ENCODE measurements around the gene KCTD13. TPM values are rescaled to one million over a fixed set of nuclear protein-coding genes. Genes with fewer than 3 reads are reported as not detected.
"Not testable (repeated sequence)": the region's sequence is repeated elsewhere in the genome, so short reads cannot be mapped to it uniquely, and the experiment has no call there.

KCTD13 gene
- total RNA-seq, 1 donor: 8.2 TPM

GRCh38 chr16:29943846-29944799 lies 18.1 kb upstream of the KCTD13 start:
- peak; percentile 99 for DNase-seq (ENCODE audit: low read depth)
- TF ChIP-seq CTCF (IDR thresholded peaks at IDR 0.05; ENCODE audit: insufficient read depth, low read depth, low read length): peak; percentile 53
- H3K4me3 ChIP-seq (ENCODE audit: low read depth, low read length): no peak overlapping the region

- no peak for TF ChIP-seq CTCF (IDR thresholded peaks at IDR 0.05; ENCODE audit: insufficient read depth, low read depth, low read length)
Measured at GRCh38 chr16:29940656-29941055, 14.6 kb upstream of the KCTD13 start.

GRCh38 chr16:29931750-29932149 lies 5.7 kb upstream of the KCTD13 start:
- DNase-seq (ENCODE audit: low read depth); H3K4me3 ChIP-seq (ENCODE audit: low read depth, low read length): not testable (repeated sequence)

More at GRCh38 chr16:29940656-29941055, 14.6 kb upstream of the KCTD13 start:
- no peak for DNase-seq (ENCODE audit: low read depth)
- H3K4me3 ChIP-seq (ENCODE audit: low read depth, low read length): no peak overlapping the region

GRCh38 chr16:29927070-29927905 lies 1.3 kb upstream of the KCTD13 start:
- H3K4me3 ChIP-seq (ENCODE audit: low read depth, low read length): peak overlapping the region; percentile 86
- no peak for TF ChIP-seq CTCF (IDR thresholded peaks at IDR 0.05; ENCODE audit: insufficient read depth, low read depth, low read length)
- peak; percentile 87 for DNase-seq (ENCODE audit: low read depth)

GRCh38 chr16:29926711-29927052 lies 656 bp upstream of the KCTD13 start:
- no peak for TF ChIP-seq CTCF (IDR thresholded peaks at IDR 0.05; ENCODE audit: insufficient read depth, low read depth, low read length)
- H3K4me3 ChIP-seq (ENCODE audit: low read depth, low read length): peak overlapping the region; percentile 86
- DNase-seq (ENCODE audit: low read depth): peak; percentile 40

- TF ChIP-seq CTCF (IDR thresholded peaks at IDR 0.05; ENCODE audit: insufficient read depth, low read depth, low read length): no peak
- DNase-seq (ENCODE audit: low read depth): no peak
- H3K4me3 ChIP-seq (ENCODE audit: low read depth, low read length): peak overlapping the region; percentile 86
Measured at GRCh38 chr16:29925105-29925756, 795 bp downstream of the KCTD13 start.
